Measurements from ENCODE around the gene TLR7.

DNA sequence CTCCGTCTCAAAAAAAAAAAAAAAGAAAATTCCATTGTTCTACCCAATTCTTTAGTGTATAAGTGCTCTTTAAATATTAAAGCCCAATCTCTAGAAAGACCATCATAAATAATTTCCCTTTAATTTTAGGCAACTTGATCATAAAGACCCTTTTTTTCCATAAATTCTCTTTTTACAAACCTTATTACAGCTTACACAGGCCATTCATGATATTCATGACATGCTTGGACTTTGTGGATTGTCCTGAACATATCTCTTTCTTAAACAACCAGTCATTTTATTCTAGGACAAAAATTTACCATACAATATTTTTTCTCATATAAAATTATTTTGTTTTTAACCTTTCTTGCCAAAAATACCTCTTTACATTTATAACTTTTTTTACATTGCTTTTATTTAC lies 70.1 kb downstream of the TLR7 start:
- TF ChIP-seq, protein P1, sequence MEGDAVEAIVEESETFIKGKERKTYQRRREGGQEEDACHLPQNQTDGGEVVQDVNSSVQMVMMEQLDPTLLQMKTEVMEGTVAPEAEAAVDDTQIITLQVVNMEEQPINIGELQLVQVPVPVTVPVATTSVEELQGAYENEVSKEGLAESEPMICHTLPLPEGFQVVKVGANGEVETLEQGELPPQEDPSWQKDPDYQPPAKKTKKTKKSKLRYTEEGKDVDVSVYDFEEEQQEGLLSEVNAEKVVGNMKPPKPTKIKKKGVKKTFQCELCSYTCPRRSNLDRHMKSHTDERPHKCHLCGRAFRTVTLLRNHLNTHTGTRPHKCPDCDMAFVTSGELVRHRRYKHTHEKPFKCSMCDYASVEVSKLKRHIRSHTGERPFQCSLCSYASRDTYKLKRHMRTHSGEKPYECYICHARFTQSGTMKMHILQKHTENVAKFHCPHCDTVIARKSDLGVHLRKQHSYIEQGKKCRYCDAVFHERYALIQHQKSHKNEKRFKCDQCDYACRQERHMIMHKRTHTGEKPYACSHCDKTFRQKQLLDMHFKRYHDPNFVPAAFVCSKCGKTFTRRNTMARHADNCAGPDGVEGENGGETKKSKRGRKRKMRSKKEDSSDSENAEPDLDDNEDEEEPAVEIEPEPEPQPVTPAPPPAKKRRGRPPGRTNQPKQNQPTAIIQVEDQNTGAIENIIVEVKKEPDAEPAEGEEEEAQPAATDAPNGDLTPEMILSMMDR (conservative IDR thresholded peaks at IDR 0.05; ENCODE audit: low read depth, low read length) = no peak
- TF ChIP-seq EZH2 (IDR thresholded peaks at IDR 0.05; ENCODE audit: borderline replicate concordance, low read depth, low read length, poor library complexity, severe bottlenecking) = no peak
